ENCODE measurements around the gene SFRP5. TPM values are rescaled to one million over a fixed set of nuclear protein-coding genes. Genes with fewer than 3 reads are reported as not detected.
A peak's percentile ranks its signal among the peaks of the same experiment; 100 is the strongest.

Gene SFRP5
- total and polyA plus RNA-seq, 8 donors: 0.24 to 9.1 (median 2.9) TPM

DNA sequence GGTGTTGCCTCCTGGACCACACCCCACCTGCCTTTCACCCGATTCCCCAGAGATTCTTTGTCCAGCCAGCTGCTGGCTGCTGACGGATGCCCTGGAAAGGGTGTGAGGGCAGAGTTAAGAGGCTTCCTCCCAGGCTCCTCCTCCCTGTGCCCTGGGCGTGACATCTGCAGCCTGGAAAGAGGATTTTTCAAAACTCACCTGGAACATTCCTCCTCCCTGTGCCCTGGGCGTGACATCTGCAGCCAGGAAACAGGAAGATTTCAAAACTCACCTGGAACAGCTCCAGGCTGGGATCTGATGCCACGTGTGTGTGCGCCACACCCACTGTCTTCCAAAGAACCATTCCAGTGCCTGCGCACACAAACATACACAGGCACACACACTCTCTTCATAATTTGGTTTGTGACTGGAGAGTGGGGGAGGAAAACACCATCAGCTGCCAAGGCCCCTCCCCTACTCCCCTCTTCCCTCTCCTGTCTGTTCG, 53.1 kb downstream of the SFRP5 start:
- Histone ChIP-seq H3K9me3 (no peaks in the 10 kb centered on the region), H3K4me3 (no peak overlapping the region), H3K36me3 (peaks cover 0 to 12% of the 10 kb centered on the region in 2 donors), H3K4me1 (peaks cover 26 to 49% of the 10 kb centered on the region in 2 donors), H3K27ac (peak overlapping the region; percentile 0 to 73), H3K27me3 (peaks cover 0 to 4% of the 10 kb centered on the region in 2 donors)
- ATAC-seq: peak; percentile 85
- DNase-seq: peak in 3 of 4 donors; percentile 76 to 83 (median 82)
- TF ChIP-seq, protein P1, sequence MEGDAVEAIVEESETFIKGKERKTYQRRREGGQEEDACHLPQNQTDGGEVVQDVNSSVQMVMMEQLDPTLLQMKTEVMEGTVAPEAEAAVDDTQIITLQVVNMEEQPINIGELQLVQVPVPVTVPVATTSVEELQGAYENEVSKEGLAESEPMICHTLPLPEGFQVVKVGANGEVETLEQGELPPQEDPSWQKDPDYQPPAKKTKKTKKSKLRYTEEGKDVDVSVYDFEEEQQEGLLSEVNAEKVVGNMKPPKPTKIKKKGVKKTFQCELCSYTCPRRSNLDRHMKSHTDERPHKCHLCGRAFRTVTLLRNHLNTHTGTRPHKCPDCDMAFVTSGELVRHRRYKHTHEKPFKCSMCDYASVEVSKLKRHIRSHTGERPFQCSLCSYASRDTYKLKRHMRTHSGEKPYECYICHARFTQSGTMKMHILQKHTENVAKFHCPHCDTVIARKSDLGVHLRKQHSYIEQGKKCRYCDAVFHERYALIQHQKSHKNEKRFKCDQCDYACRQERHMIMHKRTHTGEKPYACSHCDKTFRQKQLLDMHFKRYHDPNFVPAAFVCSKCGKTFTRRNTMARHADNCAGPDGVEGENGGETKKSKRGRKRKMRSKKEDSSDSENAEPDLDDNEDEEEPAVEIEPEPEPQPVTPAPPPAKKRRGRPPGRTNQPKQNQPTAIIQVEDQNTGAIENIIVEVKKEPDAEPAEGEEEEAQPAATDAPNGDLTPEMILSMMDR (IDR thresholded peaks at IDR 0.05): no peak
- intact Hi-C loops (cut with DNase I): no loop called here

- Histone ChIP-seq H3K27ac (peak overlapping the region; percentile 0 to 65), H3K4me3 (no peak overlapping the region), H3K4me1 (peaks cover 27 to 52% of the 10 kb centered on the region in 2 donors), H3K27me3 (peaks cover 0 to 4% of the 10 kb centered on the region in 2 donors), H3K36me3 (peaks cover 0 to 12% of the 10 kb centered on the region in 2 donors), H3K9me3 (no peaks in the 10 kb centered on the region)
- DNase-seq: no peak
- intact Hi-C loops (cut with DNase I): no loop called here
- TF ChIP-seq, protein P1 (IDR thresholded peaks at IDR 0.05): no peak
- no peak for ATAC-seq
Measured at GRCh38 chr10:97718178-97718577, 53.6 kb downstream of the SFRP5 start.

GRCh38 chr10:97717627-97718026, 54.2 kb downstream of the SFRP5 start:
- Histone ChIP-seq H3K4me1 (peaks cover 29 to 57% of the 10 kb centered on the region in 2 donors), H3K27ac (no peak overlapping the region), H3K36me3 (peaks cover 0 to 12% of the 10 kb centered on the region in 2 donors), H3K4me3 (no peak overlapping the region), H3K9me3 (no peaks in the 10 kb centered on the region), H3K27me3 (peaks cover 0 to 4% of the 10 kb centered on the region in 2 donors)
- TF ChIP-seq, protein P1 (IDR thresholded peaks at IDR 0.05): no peak
- DNase-seq (no peak), ATAC-seq (no peak)
- intact Hi-C loops (cut with DNase I): no loop called here

Other genes starting within 250 kb of the SFRP5 start
- 1 to 10 TPM; 1.3 to 1.9 TPM for gene ANKRD2, start 199.2 kb downstream of the SFRP5 start, total RNA-seq
- under 1 TPM; 0.18 to 0.43 (median 0.25) TPM for gene ANKRD2, start 199.2 kb downstream of the SFRP5 start, polyA plus RNA-seq (ENCODE audit: insufficient read length in 6 of 6)
- 1 to 10 TPM; 1.1 to 1.2 TPM for gene HOGA1, start 187.6 kb downstream of the SFRP5 start, total RNA-seq
- gene HOGA1, start 187.6 kb downstream of the SFRP5 start, polyA plus RNA-seq (ENCODE audit: insufficient read length in 6 of 6): 1 to 10 TPM in 4 of 6 donors, under 1 TPM in 2; 0.85 to 2.2 (median 1.5) TPM
- not detected for gene C10orf62, start 182.3 kb downstream of the SFRP5 start, total RNA-seq
- gene C10orf62, start 182.3 kb downstream of the SFRP5 start, polyA plus RNA-seq (ENCODE audit: insufficient read length in 6 of 6): under 1 TPM in 2 of 6 donors, not detected in 4; 0.14 to 0.15 TPM
- 1 to 10 TPM; 4.1 to 10.0 TPM for gene MORN4, start 138.5 kb downstream of the SFRP5 start, total RNA-seq
- 10 to 100 TPM; 14.2 to 21.1 (median 15.8) TPM for gene MORN4, start 138.5 kb downstream of the SFRP5 start, polyA plus RNA-seq (ENCODE audit: insufficient read length in 6 of 6)
- gene PI4K2A, start 131.3 kb downstream of the SFRP5 start, total RNA-seq: 10 to 100 TPM; 25.8 to 27.1 TPM
- 10 to 100 TPM; 12.7 to 17.1 (median 14.2) TPM for gene PI4K2A, start 131.3 kb downstream of the SFRP5 start, polyA plus RNA-seq (ENCODE audit: insufficient read length in 6 of 6)
- gene AVPI1, start 84.8 kb downstream of the SFRP5 start, total RNA-seq: 10 to 100 TPM; 15.2 to 19.7 TPM
- gene AVPI1, start 84.8 kb downstream of the SFRP5 start, polyA plus RNA-seq (ENCODE audit: insufficient read length in 6 of 6): 1 to 10 TPM; 4.3 to 5.5 (median 5.1) TPM
- 10 to 100 TPM; 48.1 to 58.4 TPM for gene MARVELD1, start 58.3 kb downstream of the SFRP5 start, total RNA-seq
- gene MARVELD1, start 58.3 kb downstream of the SFRP5 start, polyA plus RNA-seq (ENCODE audit: insufficient read length in 6 of 6): 10 to 100 TPM; 51.2 to 66.9 (median 61.0) TPM
- gene ZFYVE27, start 34.9 kb downstream of the SFRP5 start, total RNA-seq: 10 to 100 TPM; 20.6 to 23.2 TPM
- gene ZFYVE27, start 34.9 kb downstream of the SFRP5 start, polyA plus RNA-seq (ENCODE audit: insufficient read length in 6 of 6): 10 to 100 TPM; 26.8 to 35.5 (median 28.2) TPM
- gene GOLGA7B, start 77.8 kb upstream of the SFRP5 start, total RNA-seq: 1 to 10 TPM in 1 of 2 donors, under 1 TPM in 1; 0.68 to 1.9 TPM
- gene GOLGA7B, start 77.8 kb upstream of the SFRP5 start, polyA plus RNA-seq (ENCODE audit: insufficient read length in 6 of 6): under 1 TPM; 0.17 to 0.61 (median 0.36) TPM

All from left lung (tissue), 10 donors.